Uterus (tissue), 2 donors: Measurements from ENCODE around the gene CLEC11A.

Experiments
- CTCF ChIP-seq, 4 experiments: fragments of 200-600 bp in 2 of 4; fragments of 450-650 bp in 2 of 4; sonication (generic) in 2 of 4; IDR thresholded peaks; one replicate each; pipeline ENCODE4 v1.5.1; 2016 to 2019; ENCODE audit warnings: antibody characterized with exemption in 4 of 4, mild to moderate bottlenecking in 2 of 4, moderate library complexity in 1 of 4
- POLR2A ChIP-seq, 2 donors: fragments of 450-650 bp; IDR thresholded peaks; one replicate each; pipeline ENCODE4 v1.6.1; 2016; ENCODE audit warnings: antibody characterized with exemption in 2 of 2, mild to moderate bottlenecking in 1 of 2, moderate library complexity in 1 of 2

- TF ChIP-seq POLR2A (IDR thresholded peaks at IDR 0.05) (no peak), CTCF (IDR thresholded peaks at IDR 0.05) (no peak)
Observed at GRCh38 chr19:50728084-50728737, 5.0 kb downstream of the CLEC11A start.
